HG03135 (cell line): ENCODE measurements around the gene CTNND1.

Experiments used
- ATAC-seq: cut with Tn5 transposase; IDR thresholded peaks from one replicate; pipeline ENCODE4 v1.9.1; 2021; ENCODE audit warnings: mild to moderate bottlenecking, moderate library complexity; ENCODE audit not compliant: unreplicated experiment

Gene CTNND1

GRCh38 chr11:57868491-57868890, 106.9 kb downstream of the CTNND1 start:
- ATAC-seq: no peak
